H1 (cell line): ENCODE data around the gene SCAI. TPM values are rescaled to one million over a fixed set of nuclear protein-coding genes. Genes with fewer than 3 reads are reported as not detected.

Experiments
- FOSL1 ChIP-seq: IDR thresholded peaks from 2 replicates; pipeline ENCODE4 v1.6.1; 2011; ENCODE audit warnings: mild to moderate bottlenecking, low read depth, low read length, moderate library complexity; ENCODE audit not compliant: insufficient read depth
- polyA plus RNA-seq, 7 experiments: library from polyadenylated mRNA; depleted of rRNA in 3 of 7; stranded (reverse) in 5 of 7; unstranded in 2 of 7; fragments of >200 nt in 5 of 7; fragments of 200-250 nt in 2 of 7; gene quantifications; 1 replicate in 5 of 7; 2 replicates in 1 of 7; 4 replicates in 1 of 7; pipeline versions ENCODE4 v1.2.1 to v1.2.3, GENCODE V29; 2011 to 2013; ENCODE audit warnings: missing spikeins in 2 of 7, mixed read lengths in 2 of 7
- total RNA-seq: library from RNA; stranded (reverse); fragmentation: NEBNext Ultra II Directional; extraction: Animal tissue kit (Norgen Biotek cat#: 25700); gene quantifications from 2 replicates; pipeline ENCODE4 v1.2.1, GENCODE V29; 2021
- TF ChIP-seq, protein P1 (sequence below): fragments of 300-600 bp; sonication (generic); IDR thresholded peaks from 2 replicates; pipeline ENCODE4 v1.7.1; 2012; ENCODE audit warnings: low read length, moderate library complexity, mild to moderate bottlenecking, inconsistent platforms; ENCODE audit not compliant: insufficient replicate concordance

Gene SCAI
- total and polyA plus RNA-seq, 2 of the 8 experiments (the other 6 are each of a cell fraction or from before 2014, with no cell fraction given) = 6.4 to 19.8 TPM

DNA sequence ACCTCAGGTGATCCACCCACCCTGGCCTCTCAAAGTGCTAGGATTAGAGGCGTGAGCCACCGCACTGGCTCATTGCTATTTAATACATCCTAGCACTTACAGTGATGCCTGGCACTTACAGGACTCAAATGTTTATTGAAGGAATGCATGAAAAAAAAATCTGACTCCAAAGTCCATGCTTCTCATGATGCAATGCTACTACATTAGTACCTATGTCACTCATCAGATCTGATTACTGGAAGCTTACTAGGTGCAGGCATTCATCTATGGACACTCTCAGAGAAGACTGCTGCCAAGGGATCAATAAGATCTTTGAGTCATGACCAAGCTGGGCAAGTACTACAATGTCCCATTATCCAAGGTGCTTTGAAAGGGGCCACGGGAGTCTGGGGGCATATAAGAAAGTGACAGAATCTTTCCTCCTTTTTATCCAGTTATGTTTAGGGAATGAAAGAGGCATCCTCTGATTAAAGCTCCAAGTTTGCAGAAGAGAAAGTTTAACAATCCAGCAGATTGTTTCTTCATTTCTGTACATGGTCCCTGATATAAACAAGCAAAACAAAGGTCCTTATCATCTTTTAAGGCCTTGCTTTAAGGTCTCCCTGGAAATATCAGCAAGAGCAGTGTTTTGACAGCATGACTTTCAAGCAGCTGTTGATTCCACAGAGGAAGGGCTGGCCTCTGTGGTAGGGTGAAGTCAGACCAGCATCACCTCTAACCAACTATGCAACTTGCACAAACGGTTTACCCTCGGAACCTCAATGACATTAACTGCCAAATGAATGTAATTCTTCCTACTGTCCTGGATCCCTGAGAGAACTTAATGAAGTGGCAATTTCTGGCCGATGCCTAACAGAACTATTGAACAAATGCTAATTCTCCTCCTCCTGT lies 245.5 kb downstream of the SCAI start (continued):
- TF ChIP-seq, protein P1, sequence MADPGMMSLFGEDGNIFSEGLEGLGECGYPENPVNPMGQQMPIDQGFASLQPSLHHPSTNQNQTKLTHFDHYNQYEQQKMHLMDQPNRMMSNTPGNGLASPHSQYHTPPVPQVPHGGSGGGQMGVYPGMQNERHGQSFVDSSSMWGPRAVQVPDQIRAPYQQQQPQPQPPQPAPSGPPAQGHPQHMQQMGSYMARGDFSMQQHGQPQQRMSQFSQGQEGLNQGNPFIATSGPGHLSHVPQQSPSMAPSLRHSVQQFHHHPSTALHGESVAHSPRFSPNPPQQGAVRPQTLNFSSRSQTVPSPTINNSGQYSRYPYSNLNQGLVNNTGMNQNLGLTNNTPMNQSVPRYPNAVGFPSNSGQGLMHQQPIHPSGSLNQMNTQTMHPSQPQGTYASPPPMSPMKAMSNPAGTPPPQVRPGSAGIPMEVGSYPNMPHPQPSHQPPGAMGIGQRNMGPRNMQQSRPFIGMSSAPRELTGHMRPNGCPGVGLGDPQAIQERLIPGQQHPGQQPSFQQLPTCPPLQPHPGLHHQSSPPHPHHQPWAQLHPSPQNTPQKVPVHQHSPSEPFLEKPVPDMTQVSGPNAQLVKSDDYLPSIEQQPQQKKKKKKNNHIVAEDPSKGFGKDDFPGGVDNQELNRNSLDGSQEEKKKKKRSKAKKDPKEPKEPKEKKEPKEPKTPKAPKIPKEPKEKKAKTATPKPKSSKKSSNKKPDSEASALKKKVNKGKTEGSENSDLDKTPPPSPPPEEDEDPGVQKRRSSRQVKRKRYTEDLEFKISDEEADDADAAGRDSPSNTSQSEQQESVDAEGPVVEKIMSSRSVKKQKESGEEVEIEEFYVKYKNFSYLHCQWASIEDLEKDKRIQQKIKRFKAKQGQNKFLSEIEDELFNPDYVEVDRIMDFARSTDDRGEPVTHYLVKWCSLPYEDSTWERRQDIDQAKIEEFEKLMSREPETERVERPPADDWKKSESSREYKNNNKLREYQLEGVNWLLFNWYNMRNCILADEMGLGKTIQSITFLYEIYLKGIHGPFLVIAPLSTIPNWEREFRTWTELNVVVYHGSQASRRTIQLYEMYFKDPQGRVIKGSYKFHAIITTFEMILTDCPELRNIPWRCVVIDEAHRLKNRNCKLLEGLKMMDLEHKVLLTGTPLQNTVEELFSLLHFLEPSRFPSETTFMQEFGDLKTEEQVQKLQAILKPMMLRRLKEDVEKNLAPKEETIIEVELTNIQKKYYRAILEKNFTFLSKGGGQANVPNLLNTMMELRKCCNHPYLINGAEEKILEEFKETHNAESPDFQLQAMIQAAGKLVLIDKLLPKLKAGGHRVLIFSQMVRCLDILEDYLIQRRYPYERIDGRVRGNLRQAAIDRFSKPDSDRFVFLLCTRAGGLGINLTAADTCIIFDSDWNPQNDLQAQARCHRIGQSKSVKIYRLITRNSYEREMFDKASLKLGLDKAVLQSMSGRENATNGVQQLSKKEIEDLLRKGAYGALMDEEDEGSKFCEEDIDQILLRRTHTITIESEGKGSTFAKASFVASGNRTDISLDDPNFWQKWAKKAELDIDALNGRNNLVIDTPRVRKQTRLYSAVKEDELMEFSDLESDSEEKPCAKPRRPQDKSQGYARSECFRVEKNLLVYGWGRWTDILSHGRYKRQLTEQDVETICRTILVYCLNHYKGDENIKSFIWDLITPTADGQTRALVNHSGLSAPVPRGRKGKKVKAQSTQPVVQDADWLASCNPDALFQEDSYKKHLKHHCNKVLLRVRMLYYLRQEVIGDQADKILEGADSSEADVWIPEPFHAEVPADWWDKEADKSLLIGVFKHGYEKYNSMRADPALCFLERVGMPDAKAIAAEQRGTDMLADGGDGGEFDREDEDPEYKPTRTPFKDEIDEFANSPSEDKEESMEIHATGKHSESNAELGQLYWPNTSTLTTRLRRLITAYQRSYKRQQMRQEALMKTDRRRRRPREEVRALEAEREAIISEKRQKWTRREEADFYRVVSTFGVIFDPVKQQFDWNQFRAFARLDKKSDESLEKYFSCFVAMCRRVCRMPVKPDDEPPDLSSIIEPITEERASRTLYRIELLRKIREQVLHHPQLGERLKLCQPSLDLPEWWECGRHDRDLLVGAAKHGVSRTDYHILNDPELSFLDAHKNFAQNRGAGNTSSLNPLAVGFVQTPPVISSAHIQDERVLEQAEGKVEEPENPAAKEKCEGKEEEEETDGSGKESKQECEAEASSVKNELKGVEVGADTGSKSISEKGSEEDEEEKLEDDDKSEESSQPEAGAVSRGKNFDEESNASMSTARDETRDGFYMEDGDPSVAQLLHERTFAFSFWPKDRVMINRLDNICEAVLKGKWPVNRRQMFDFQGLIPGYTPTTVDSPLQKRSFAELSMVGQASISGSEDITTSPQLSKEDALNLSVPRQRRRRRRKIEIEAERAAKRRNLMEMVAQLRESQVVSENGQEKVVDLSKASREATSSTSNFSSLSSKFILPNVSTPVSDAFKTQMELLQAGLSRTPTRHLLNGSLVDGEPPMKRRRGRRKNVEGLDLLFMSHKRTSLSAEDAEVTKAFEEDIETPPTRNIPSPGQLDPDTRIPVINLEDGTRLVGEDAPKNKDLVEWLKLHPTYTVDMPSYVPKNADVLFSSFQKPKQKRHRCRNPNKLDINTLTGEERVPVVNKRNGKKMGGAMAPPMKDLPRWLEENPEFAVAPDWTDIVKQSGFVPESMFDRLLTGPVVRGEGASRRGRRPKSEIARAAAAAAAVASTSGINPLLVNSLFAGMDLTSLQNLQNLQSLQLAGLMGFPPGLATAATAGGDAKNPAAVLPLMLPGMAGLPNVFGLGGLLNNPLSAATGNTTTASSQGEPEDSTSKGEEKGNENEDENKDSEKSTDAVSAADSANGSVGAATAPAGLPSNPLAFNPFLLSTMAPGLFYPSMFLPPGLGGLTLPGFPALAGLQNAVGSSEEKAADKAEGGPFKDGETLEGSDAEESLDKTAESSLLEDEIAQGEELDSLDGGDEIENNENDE = no peak
- TF ChIP-seq FOSL1 = no peak
- TF ChIP-seq, all 59 proteins: peak for 0
